Measurements from ENCODE around the gene TAS1R2. TPM values are rescaled to one million over a fixed set of nuclear protein-coding genes. Genes with fewer than 3 reads are reported as not detected.

The TAS1R2 gene
- total and polyA plus RNA-seq, 2 of the 13 experiments (the other 11 are each of a cell fraction or from before 2014, with no cell fraction given) = not detected

DNA sequence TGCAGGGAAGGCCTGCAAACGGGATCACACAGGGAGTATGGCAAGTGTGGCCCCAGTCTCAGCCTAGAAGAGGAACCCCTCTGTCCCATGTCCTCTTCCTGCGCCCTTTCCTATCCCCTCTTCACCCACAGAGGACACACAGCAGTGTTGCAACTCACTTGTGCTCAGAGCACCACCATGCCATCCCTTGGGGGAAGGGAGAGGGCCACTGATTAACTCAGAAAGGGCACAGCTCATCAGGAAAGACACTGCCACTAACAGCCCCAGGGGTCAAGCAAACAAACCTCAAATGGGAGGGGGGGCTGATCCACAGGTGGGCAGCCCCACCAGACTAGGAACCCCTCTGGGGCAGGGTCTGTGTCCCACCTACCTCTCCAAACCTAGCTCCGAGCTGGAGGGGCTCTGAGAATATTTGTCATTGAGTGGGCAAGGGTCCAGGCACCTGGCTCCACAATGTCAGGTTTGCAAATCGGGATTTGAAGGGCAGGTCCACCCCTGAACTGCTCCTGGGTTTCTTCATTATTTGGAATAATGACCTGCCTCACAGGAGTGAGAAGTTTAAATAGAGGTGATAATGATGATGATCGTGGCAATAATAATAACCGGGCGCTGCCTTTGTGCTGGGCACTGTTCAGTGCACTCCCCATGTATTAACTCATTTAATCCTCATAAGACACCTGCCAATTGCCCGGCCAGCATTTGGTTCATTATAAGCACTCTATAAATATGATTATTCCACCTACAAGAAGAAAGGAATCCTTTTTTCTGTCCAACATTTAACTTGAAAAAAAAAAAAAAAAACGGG is 41.9 kb upstream of the TAS1R2 start (continued):
- TF ChIP-seq, protein P1, sequence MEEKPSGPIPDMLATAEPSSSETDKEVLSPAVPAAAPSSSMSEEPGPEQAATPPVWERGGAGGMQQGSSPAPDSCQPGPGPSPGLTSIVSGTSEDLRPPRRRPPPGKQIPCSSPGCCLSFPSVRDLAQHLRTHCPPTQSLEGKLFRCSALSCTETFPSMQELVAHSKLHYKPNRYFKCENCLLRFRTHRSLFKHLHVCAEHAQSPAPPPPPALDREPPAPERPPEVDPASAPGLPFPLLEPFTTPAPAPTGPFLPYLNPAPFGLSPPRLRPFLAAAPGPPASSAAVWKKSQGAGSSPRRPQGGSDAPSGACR (CRISPR knock-in tag; IDR thresholded peaks at IDR 0.05) = peak; percentile 66; the same call in 1 of the 2 replicates
- no peak for TF ChIP-seq HMGA1 (CRISPR knock-in tag; conservative IDR thresholded peaks at IDR 0.05)
- TF ChIP-seq, protein P2, sequence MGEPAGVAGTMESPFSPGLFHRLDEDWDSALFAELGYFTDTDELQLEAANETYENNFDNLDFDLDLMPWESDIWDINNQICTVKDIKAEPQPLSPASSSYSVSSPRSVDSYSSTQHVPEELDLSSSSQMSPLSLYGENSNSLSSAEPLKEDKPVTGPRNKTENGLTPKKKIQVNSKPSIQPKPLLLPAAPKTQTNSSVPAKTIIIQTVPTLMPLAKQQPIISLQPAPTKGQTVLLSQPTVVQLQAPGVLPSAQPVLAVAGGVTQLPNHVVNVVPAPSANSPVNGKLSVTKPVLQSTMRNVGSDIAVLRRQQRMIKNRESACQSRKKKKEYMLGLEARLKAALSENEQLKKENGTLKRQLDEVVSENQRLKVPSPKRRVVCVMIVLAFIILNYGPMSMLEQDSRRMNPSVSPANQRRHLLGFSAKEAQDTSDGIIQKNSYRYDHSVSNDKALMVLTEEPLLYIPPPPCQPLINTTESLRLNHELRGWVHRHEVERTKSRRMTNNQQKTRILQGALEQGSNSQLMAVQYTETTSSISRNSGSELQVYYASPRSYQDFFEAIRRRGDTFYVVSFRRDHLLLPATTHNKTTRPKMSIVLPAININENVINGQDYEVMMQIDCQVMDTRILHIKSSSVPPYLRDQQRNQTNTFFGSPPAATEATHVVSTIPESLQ (CRISPR knock-in tag; conservative IDR thresholded peaks at IDR 0.05) = no peak
- TF ChIP-seq, protein P3, sequence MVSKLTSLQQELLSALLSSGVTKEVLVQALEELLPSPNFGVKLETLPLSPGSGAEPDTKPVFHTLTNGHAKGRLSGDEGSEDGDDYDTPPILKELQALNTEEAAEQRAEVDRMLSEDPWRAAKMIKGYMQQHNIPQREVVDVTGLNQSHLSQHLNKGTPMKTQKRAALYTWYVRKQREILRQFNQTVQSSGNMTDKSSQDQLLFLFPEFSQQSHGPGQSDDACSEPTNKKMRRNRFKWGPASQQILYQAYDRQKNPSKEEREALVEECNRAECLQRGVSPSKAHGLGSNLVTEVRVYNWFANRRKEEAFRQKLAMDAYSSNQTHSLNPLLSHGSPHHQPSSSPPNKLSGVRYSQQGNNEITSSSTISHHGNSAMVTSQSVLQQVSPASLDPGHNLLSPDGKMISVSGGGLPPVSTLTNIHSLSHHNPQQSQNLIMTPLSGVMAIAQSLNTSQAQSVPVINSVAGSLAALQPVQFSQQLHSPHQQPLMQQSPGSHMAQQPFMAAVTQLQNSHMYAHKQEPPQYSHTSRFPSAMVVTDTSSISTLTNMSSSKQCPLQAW (CRISPR knock-in tag; IDR thresholded peaks at IDR 0.05) = peak; percentile 96
- TF ChIP-seq, protein P4, sequence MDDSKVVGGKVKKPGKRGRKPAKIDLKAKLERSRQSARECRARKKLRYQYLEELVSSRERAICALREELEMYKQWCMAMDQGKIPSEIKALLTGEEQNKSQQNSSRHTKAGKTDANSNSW (CRISPR knock-in tag; IDR thresholded peaks at IDR 0.05; ENCODE audit: borderline replicate concordance) = no peak
- peak; percentile 79; the same call in 1 of the 2 replicates for TF ChIP-seq MYC (CRISPR knock-in tag; IDR thresholded peaks at IDR 0.05; ENCODE audit: borderline replicate concordance)
- 0 out of 2 replicates have a peak, but pooled peaks have one; percentile 15 for TF ChIP-seq ZNF224 (CRISPR knock-in tag; IDR thresholded peaks at IDR 0.05)
- peak; percentile 63; the same call in 1 of the 2 replicates for TF ChIP-seq NFKB2 (CRISPR knock-in tag; IDR thresholded peaks at IDR 0.05; ENCODE audit: borderline replicate concordance)
- TF ChIP-seq ZNF350 (CRISPR knock-in tag; IDR thresholded peaks at IDR 0.05; ENCODE audit: borderline replicate concordance, low read depth) = 0 out of 2 replicates have a peak, but pooled peaks have one; percentile 29
- TF ChIP-seq CCDC6 (CRISPR knock-in tag; IDR thresholded peaks at IDR 0.05) = no peak
- TF ChIP-seq ATF7-NPFF (CRISPR knock-in tag; IDR thresholded peaks at IDR 0.05; ENCODE audit: low read depth) = no peak
- no peak for TF ChIP-seq ATF7 (IDR thresholded peaks at IDR 0.05)
- no peak for TF ChIP-seq ATF7 (CRISPR knock-in tag; IDR thresholded peaks at IDR 0.05)
- TF ChIP-seq, protein P5, sequence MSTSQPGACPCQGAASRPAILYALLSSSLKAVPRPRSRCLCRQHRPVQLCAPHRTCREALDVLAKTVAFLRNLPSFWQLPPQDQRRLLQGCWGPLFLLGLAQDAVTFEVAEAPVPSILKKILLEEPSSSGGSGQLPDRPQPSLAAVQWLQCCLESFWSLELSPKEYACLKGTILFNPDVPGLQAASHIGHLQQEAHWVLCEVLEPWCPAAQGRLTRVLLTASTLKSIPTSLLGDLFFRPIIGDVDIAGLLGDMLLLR (CRISPR knock-in tag; IDR thresholded peaks at IDR 0.05) = no peak
- TF ChIP-seq GZF1 (CRISPR knock-in tag; IDR thresholded peaks at IDR 0.05) = no peak
- peak; percentile 60; the same call in 1 of the 2 replicates for TF ChIP-seq ZNF652 (CRISPR knock-in tag; IDR thresholded peaks at IDR 0.05; ENCODE audit: borderline replicate concordance, low read depth)
- TF ChIP-seq NR2F1 (CRISPR knock-in tag; IDR thresholded peaks at IDR 0.05) = peak; percentile 89 to 96
- TF ChIP-seq ZNF20 (CRISPR knock-in tag; IDR thresholded peaks at IDR 0.05) = 0 out of 2 replicates have a peak, but pooled peaks have one; percentile 50
- TF ChIP-seq NR2F2 (IDR thresholded peaks at IDR 0.05; ENCODE audit: borderline replicate concordance, low read depth) = peak; percentile 95
- TF ChIP-seq, protein P6, sequence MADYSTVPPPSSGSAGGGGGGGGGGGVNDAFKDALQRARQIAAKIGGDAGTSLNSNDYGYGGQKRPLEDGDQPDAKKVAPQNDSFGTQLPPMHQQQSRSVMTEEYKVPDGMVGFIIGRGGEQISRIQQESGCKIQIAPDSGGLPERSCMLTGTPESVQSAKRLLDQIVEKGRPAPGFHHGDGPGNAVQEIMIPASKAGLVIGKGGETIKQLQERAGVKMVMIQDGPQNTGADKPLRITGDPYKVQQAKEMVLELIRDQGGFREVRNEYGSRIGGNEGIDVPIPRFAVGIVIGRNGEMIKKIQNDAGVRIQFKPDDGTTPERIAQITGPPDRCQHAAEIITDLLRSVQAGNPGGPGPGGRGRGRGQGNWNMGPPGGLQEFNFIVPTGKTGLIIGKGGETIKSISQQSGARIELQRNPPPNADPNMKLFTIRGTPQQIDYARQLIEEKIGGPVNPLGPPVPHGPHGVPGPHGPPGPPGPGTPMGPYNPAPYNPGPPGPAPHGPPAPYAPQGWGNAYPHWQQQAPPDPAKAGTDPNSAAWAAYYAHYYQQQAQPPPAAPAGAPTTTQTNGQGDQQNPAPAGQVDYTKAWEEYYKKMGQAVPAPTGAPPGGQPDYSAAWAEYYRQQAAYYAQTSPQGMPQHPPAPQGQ (CRISPR knock-in tag; IDR thresholded peaks at IDR 0.05; ENCODE audit: borderline replicate concordance) = no peak
- TF ChIP-seq SNAPC2 (CRISPR knock-in tag; IDR thresholded peaks at IDR 0.05) = no peak
- peak; percentile 22; the same call in 1 of the 2 replicates for TF ChIP-seq SALL2 (CRISPR knock-in tag; IDR thresholded peaks at IDR 0.05)

Measured in HepG2 (cell line).